ENCODE results near the gene CCDC78.

DNA sequence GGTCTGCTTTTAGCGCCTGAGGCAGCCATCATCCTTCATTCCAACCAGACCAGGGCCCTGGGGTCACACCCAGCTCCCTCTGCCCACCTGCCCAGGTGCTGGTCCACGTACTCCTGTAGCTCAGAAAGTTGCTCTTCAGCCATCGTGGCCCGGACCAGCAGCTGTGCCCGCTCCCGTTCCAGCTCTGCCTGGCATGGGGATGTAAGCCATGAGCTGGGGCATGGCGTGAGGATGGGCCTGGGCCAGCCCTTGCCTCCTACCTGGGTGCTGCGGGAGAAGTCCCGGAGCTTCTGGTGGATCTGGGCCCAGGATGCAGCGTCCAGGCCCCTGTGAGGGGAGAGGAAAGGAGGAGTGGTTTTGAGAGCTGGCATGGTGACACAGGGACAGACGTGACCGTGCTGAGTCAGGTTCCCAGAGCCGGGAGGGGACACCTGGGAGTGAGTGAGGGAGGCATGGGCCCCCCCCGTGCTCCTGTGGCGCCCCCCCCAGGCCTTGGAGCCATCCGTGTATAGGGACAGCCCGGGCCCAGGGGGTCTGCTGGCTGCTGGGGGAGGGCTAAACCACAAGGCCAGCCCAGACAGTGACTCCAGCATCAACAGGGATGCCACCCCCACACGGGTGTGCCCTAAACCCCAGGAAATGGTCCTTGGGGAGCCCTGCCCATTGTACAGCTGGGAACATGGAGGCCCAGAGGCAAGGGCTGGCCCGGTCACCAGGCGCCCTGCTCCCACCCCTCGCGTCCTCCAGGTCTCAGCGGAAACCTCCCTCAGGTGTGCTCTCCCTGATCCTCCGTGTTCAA lies 3.2 kb downstream of the CCDC78 start:
- no peak for TF ChIP-seq POLR2A (IDR thresholded peaks at IDR 0.05; ENCODE audit: low read depth, low read length)
- TF ChIP-seq POLR2AphosphoS5 (IDR thresholded peaks at IDR 0.05; ENCODE audit: low read depth, low read length), result no peak
- TF ChIP-seq SPI1 (IDR thresholded peaks at IDR 0.05; ENCODE audit: low read depth, low read length), result no peak
- TF ChIP-seq TAF1 (IDR thresholded peaks at IDR 0.05; ENCODE audit: low read depth, low read length), result no peak
- no peak for TF ChIP-seq POU2F2 (IDR thresholded peaks at IDR 0.05; ENCODE audit: low read depth, low read length)
